HEK293T (cell line): ENCODE results near the gene TECTA.

Experiments used
- CTCF ChIA-PET: fragments of 350-600 bp; formaldehyde crosslinking; extraction: SDS; loops from one replicate; lab custom pipeline; 2021; ENCODE audit warnings: antibody characterized with exemption, inconsistent platforms; lab: Yijun Ruan, JAX
- POLR2A ChIA-PET: fragments of 350-600 bp; formaldehyde crosslinking; extraction: SDS; loops from one replicate; lab custom pipeline; 2020; ENCODE audit warnings: antibody characterized with exemption, inconsistent platforms; lab: Yijun Ruan, JAX
- DNase-seq: peaks from one replicate; pipeline ENCODE4 v3.0.0; 2012; ENCODE audit warnings: mixed read lengths; ENCODE audit errors: extremely low spot score
- ARNT ChIP-seq: fragments of 450-650 bp; IDR thresholded peaks from 2 replicates; pipeline ENCODE4 v1.6.1; 2017; ENCODE audit warnings: mild to moderate bottlenecking
- BHLHE40 ChIP-seq: fragments of 450-650 bp; IDR thresholded peaks from 2 replicates; pipeline ENCODE4 v1.6.1; 2016; ENCODE audit warnings: mild to moderate bottlenecking, moderate library complexity, borderline replicate concordance
- CTBP1 ChIP-seq: fragments of 450-650 bp; IDR thresholded peaks from 2 replicates; pipeline ENCODE4 v1.6.1; 2016; ENCODE audit warnings: borderline replicate concordance
- ELF4 ChIP-seq: fragments of 450-650 bp; IDR thresholded peaks from 2 replicates; pipeline ENCODE4 v1.6.1; 2017; ENCODE audit warnings: antibody characterized with exemption
- FOXA1 ChIP-seq: fragments of 450-650 bp; IDR thresholded peaks from 2 replicates; pipeline ENCODE4 v1.6.1; 2016; ENCODE audit warnings: mild to moderate bottlenecking
- FOXK2 ChIP-seq: fragments of 450-650 bp; IDR thresholded peaks from 2 replicates; pipeline ENCODE4 v1.6.1; 2016; ENCODE audit warnings: mild to moderate bottlenecking
- FOXM1 ChIP-seq: fragments of 450-650 bp; IDR thresholded peaks from 2 replicates; pipeline ENCODE4 v1.6.1; 2017; ENCODE audit warnings: mild to moderate bottlenecking, borderline replicate concordance
- HDGF ChIP-seq: fragments of 450-650 bp; IDR thresholded peaks from 2 replicates; pipeline ENCODE4 v1.6.1; 2017; ENCODE audit warnings: antibody characterized with exemption, borderline replicate concordance
- L3MBTL2 ChIP-seq: fragments of 450-650 bp; conservative IDR thresholded peaks from 2 replicates; pipeline ENCODE4 v1.6.1; 2016; ENCODE audit warnings: mild to moderate bottlenecking
- LEF1 ChIP-seq: fragments of 450-650 bp; IDR thresholded peaks from 2 replicates; pipeline ENCODE4 v1.6.1; 2017; ENCODE audit warnings: mild to moderate bottlenecking, borderline replicate concordance
- NFRKB ChIP-seq: fragments of 450-650 bp; IDR thresholded peaks from 2 replicates; pipeline ENCODE4 v1.6.1; 2016; ENCODE audit warnings: mild to moderate bottlenecking, moderate library complexity
- PKNOX1 ChIP-seq: fragments of 450-650 bp; IDR thresholded peaks from 2 replicates; pipeline ENCODE4 v1.6.1; 2016
- SP1 ChIP-seq: fragments of 450-650 bp; IDR thresholded peaks from 2 replicates; pipeline ENCODE4 v1.6.1; 2017
- SUZ12 ChIP-seq: fragments of 450-650 bp; IDR thresholded peaks from 2 replicates; pipeline ENCODE4 v1.6.1; 2016; ENCODE audit warnings: mild to moderate bottlenecking
- TARDBP ChIP-seq: fragments of 450-650 bp; IDR thresholded peaks from 2 replicates; pipeline ENCODE4 v1.6.1; 2016
- ZNF384 ChIP-seq: fragments of 450-650 bp; IDR thresholded peaks from 2 replicates; pipeline ENCODE4 v1.6.1; 2016

The TECTA gene

GRCh38 chr11:121221496-121222200 lies 120.6 kb downstream of the TECTA start:
- no peak for DNase-seq
- CTCF ChIA-PET: interaction anchor here (1.7 kb wide), 1 partner anchor 12 kb away, joined by 4 read pairs; no protein-coding TSS in a partner anchor
- POLR2A ChIA-PET: interaction anchor here (1.1 kb wide), 1 partner anchor 15 kb away, joined by 6 read pairs; no protein-coding TSS in a partner anchor
- TF ChIP-seq HDGF (no peak), SUZ12 (no peak), ZNF384 (no peak), BHLHE40 (no peak), PKNOX1 (no peak), LEF1 (no peak), FOXK2 (no peak), L3MBTL2 (no peak), ARNT (no peak)

- POLR2A ChIA-PET: no interaction called here
- no peak for TF ChIP-seq FOXK2
- TF ChIP-seq PKNOX1: no peak
- TF ChIP-seq NFRKB: no peak
- TF ChIP-seq CTBP1: no peak
- no peak for TF ChIP-seq FOXA1
- TF ChIP-seq TARDBP: no peak
- TF ChIP-seq ELF4: no peak
- TF ChIP-seq SUZ12: no peak
- no peak for TF ChIP-seq LEF1
- no peak for TF ChIP-seq BHLHE40
- no peak for TF ChIP-seq FOXM1
- no peak for TF ChIP-seq ARNT
- no peak for TF ChIP-seq HDGF
- TF ChIP-seq SP1: no peak
- TF ChIP-seq L3MBTL2: no peak
- TF ChIP-seq ZNF384: no peak
- DNase-seq: no peak
- CTCF ChIA-PET: no interaction called here
Measured at GRCh38 chr11:121223161-121223560, 122.1 kb downstream of the TECTA start.

- ChIA-PET CTCF (no interaction called here), POLR2A (no interaction called here)
- TF ChIP-seq NFRKB (no peak), ZNF384 (no peak), FOXK2 (no peak), SUZ12 (no peak)
- DNase-seq: no peak
Measured at GRCh38 chr11:121225382-121225781, 124.3 kb downstream of the TECTA start.

GRCh38 chr11:121226415-121227263 lies 125.6 kb downstream of the TECTA start:
- TF ChIP-seq CTBP1 (no peak), FOXA1 (no peak), ELF4 (peak; percentile 37; the same call in 1 of the 2 replicates)
- POLR2A ChIA-PET: no interaction called here
- DNase-seq: no peak
- CTCF ChIA-PET: no interaction called here

GRCh38 chr11:121228851-121229250 lies 127.8 kb downstream of the TECTA start:
- DNase-seq: no peak
- no peak for TF ChIP-seq ZNF384
- TF ChIP-seq ARNT: no peak
- TF ChIP-seq CTBP1: no peak
- TF ChIP-seq LEF1: no peak
- TF ChIP-seq PKNOX1: no peak
- TF ChIP-seq TARDBP: no peak
- TF ChIP-seq HDGF: no peak
- no peak for TF ChIP-seq SUZ12
- no peak for TF ChIP-seq FOXK2
- no peak for TF ChIP-seq FOXM1
- no peak for TF ChIP-seq BHLHE40
- ChIA-PET POLR2A (no interaction called here), CTCF (interaction anchor here (0.5 kb wide), 1 partner anchor 96 kb away, joined by 4 read pairs; no protein-coding TSS in a partner anchor)

GRCh38 chr11:121229495-121230215 lies 128.6 kb downstream of the TECTA start:
- CTCF ChIA-PET: interaction anchor here (0.5 to 1.0 kb wide), 3 partner anchors 35 to 317 kb away, joined by 3 to 4 read pairs (median 3); no protein-coding TSS in a partner anchor
- TF ChIP-seq FOXK2 (no peak), ZNF384 (no peak), NFRKB (no peak), L3MBTL2 (no peak), SUZ12 (no peak), HDGF (no peak), FOXM1 (no peak), CTBP1 (no peak), LEF1 (no peak), ELF4 (no peak), PKNOX1 (no peak), FOXA1 (no peak), SP1 (no peak), ARNT (no peak), BHLHE40 (no peak), TARDBP (no peak)
- no peak for DNase-seq
- POLR2A ChIA-PET: interaction anchor here (1.8 kb wide), 1 partner anchor 11 kb away, joined by 5 read pairs; no protein-coding TSS in a partner anchor
